Measurements from ENCODE around the gene ZWILCH.
"Not testable (repeated sequence)": the region's sequence is repeated elsewhere in the genome, so short reads cannot be mapped to it uniquely, and the experiment has no call there.

Gene ZWILCH

DNA sequence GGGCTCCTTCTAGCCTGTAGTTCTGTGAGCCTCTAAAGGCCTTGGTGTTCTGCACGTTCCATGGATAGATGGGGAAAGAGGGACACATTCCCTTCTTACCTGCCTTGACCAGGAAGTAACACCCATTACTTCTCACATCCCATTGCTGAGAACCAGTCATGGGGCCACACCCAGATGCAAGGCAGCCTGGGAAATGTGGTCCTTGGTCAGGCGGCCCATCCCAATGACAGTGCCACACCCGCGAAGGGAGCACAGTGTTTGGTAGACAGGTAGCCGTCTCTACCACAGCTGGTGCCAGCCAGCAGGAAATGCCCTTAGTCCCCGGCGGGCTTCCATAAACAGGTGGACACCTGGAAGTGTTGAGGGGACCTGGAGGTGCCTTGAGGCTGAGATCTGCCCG lies 83.8 kb downstream of the ZWILCH start:
- H3K27me3 ChIP-seq (ENCODE audit: insufficient read depth, low read length) = no peaks in the 10 kb centered on the region
- no peaks in the 10 kb centered on the region for H3K79me2 ChIP-seq (ENCODE audit: insufficient read depth, low read length)
- no peaks in the 10 kb centered on the region for H3F3A ChIP-seq (ENCODE audit: insufficient read depth, low read length)
- H3K4me3 ChIP-seq (ENCODE audit: low read depth, low read length, poor library complexity, severe bottlenecking) = peak overlapping the region; percentile 58
- no peaks in the 10 kb centered on the region for H4K20me1 ChIP-seq (ENCODE audit: insufficient read depth, low read length)
- H3K4me1 ChIP-seq (ENCODE audit: insufficient read depth, low read length, severe bottlenecking) = peaks cover 7% of the 10 kb centered on the region
- no peak for TF ChIP-seq EZH2 (IDR thresholded peaks at IDR 0.05; ENCODE audit: borderline replicate concordance, low read length)
- TF ChIP-seq, protein P1, sequence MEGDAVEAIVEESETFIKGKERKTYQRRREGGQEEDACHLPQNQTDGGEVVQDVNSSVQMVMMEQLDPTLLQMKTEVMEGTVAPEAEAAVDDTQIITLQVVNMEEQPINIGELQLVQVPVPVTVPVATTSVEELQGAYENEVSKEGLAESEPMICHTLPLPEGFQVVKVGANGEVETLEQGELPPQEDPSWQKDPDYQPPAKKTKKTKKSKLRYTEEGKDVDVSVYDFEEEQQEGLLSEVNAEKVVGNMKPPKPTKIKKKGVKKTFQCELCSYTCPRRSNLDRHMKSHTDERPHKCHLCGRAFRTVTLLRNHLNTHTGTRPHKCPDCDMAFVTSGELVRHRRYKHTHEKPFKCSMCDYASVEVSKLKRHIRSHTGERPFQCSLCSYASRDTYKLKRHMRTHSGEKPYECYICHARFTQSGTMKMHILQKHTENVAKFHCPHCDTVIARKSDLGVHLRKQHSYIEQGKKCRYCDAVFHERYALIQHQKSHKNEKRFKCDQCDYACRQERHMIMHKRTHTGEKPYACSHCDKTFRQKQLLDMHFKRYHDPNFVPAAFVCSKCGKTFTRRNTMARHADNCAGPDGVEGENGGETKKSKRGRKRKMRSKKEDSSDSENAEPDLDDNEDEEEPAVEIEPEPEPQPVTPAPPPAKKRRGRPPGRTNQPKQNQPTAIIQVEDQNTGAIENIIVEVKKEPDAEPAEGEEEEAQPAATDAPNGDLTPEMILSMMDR (IDR thresholded peaks at IDR 0.05; ENCODE audit: low read length) = no peak
- H3K9me2 ChIP-seq (ENCODE audit: low read depth, low read length) = no peaks in the 10 kb centered on the region
- peak overlapping the region; percentile 57; the same call in 1 of the 2 replicates for H3K9ac ChIP-seq (ENCODE audit: low read length)
- peak overlapping the region; percentile 87 for H2AFZ ChIP-seq (ENCODE audit: low read length)
- H3K4me2 ChIP-seq (ENCODE audit: low read length) = peak overlapping the region; percentile 74
- no peaks in the 10 kb centered on the region for H3K36me3 ChIP-seq (ENCODE audit: insufficient read depth, low read length)
- no peak overlapping the region for H3K27ac ChIP-seq (ENCODE audit: low read depth, low read length, poor library complexity, severe bottlenecking)
- no peaks in the 10 kb centered on the region for H3K9me3 ChIP-seq (ENCODE audit: low read length)

DNA sequence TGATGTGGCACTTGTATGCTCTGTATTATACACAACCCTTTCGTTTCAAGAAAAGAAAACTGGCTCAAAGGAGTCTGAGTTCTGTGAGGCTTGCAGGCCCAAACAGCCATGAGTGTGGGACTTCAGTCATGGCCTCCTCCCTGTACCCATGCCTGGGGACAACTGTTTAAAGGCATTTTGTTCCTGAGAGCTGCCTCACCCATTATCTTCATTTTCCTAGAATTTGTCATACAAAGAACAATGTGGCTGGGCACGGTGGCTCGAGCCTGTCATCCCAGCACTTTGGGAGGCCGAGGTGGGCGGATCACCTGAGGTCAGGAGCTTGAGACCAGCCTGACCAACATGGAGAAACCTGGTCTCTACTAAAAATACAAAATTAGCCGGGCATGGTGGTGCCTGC lies 84.3 kb downstream of the ZWILCH start:
- not testable (repeated sequence) for H3K9me3 ChIP-seq (ENCODE audit: low read length); H2AFZ ChIP-seq (ENCODE audit: low read length); H3K4me3 ChIP-seq (ENCODE audit: low read depth, low read length, poor library complexity, severe bottlenecking); H3F3A ChIP-seq (ENCODE audit: insufficient read depth, low read length); H3K9me2 ChIP-seq (ENCODE audit: low read depth, low read length); H3K27ac ChIP-seq (ENCODE audit: low read depth, low read length, poor library complexity, severe bottlenecking); H3K4me2 ChIP-seq (ENCODE audit: low read length); H3K4me1 ChIP-seq (ENCODE audit: insufficient read depth, low read length, severe bottlenecking); H3K9ac ChIP-seq (ENCODE audit: low read length); H4K20me1 ChIP-seq (ENCODE audit: insufficient read depth, low read length); H3K36me3 ChIP-seq (ENCODE audit: insufficient read depth, low read length); H3K79me2 ChIP-seq (ENCODE audit: insufficient read depth, low read length); H3K27me3 ChIP-seq (ENCODE audit: insufficient read depth, low read length)

- Histone ChIP-seq H3K4me3 (ENCODE audit: low read depth, low read length, poor library complexity, severe bottlenecking) (no peak overlapping the region), H2AFZ (ENCODE audit: low read length) (no peak overlapping the region), H3F3A (ENCODE audit: insufficient read depth, low read length) (no peaks in the 10 kb centered on the region), H3K4me2 (ENCODE audit: low read length) (no peak overlapping the region), H4K20me1 (ENCODE audit: insufficient read depth, low read length) (no peaks in the 10 kb centered on the region), H3K9me3 (ENCODE audit: low read length) (no peaks in the 10 kb centered on the region), H3K27me3 (ENCODE audit: insufficient read depth, low read length) (peaks cover 6% of the 10 kb centered on the region; the same call in 1 of the 2 replicates), H3K36me3 (ENCODE audit: insufficient read depth, low read length) (no peaks in the 10 kb centered on the region), H3K79me2 (ENCODE audit: insufficient read depth, low read length) (no peaks in the 10 kb centered on the region), H3K9me2 (ENCODE audit: low read depth, low read length) (no peaks in the 10 kb centered on the region), H3K9ac (ENCODE audit: low read length) (no peak overlapping the region), H3K4me1 (ENCODE audit: insufficient read depth, low read length, severe bottlenecking) (peaks cover 7% of the 10 kb centered on the region), H3K27ac (ENCODE audit: low read depth, low read length, poor library complexity, severe bottlenecking) (no peak overlapping the region)
- TF ChIP-seq, protein P1 (IDR thresholded peaks at IDR 0.05; ENCODE audit: low read length) = no peak
- no peak for TF ChIP-seq EZH2 (IDR thresholded peaks at IDR 0.05; ENCODE audit: borderline replicate concordance, low read length)
Observed at GRCh38 chr15:66590435-66590834, 85.3 kb downstream of the ZWILCH start.

GRCh38 chr15:66591322-66591862 lies 86.3 kb downstream of the ZWILCH start:
- Histone ChIP-seq H3K27ac (ENCODE audit: low read depth, low read length, poor library complexity, severe bottlenecking) (no peak overlapping the region), H4K20me1 (ENCODE audit: insufficient read depth, low read length) (no peaks in the 10 kb centered on the region), H3K4me3 (ENCODE audit: low read depth, low read length, poor library complexity, severe bottlenecking) (no peak overlapping the region), H3F3A (ENCODE audit: insufficient read depth, low read length) (no peaks in the 10 kb centered on the region), H3K4me2 (ENCODE audit: low read length) (no peak overlapping the region), H3K9me2 (ENCODE audit: low read depth, low read length) (no peaks in the 10 kb centered on the region), H3K9ac (ENCODE audit: low read length) (no peak overlapping the region), H3K79me2 (ENCODE audit: insufficient read depth, low read length) (no peaks in the 10 kb centered on the region), H3K4me1 (ENCODE audit: insufficient read depth, low read length, severe bottlenecking) (peaks cover 7% of the 10 kb centered on the region), H3K27me3 (ENCODE audit: insufficient read depth, low read length) (peaks cover 6% of the 10 kb centered on the region; the same call in 1 of the 2 replicates), H2AFZ (ENCODE audit: low read length) (no peak overlapping the region), H3K9me3 (ENCODE audit: low read length) (no peaks in the 10 kb centered on the region), H3K36me3 (ENCODE audit: insufficient read depth, low read length) (no peaks in the 10 kb centered on the region)
- TF ChIP-seq EZH2 (IDR thresholded peaks at IDR 0.05; ENCODE audit: borderline replicate concordance, low read length) = no peak
- TF ChIP-seq, protein P1 (IDR thresholded peaks at IDR 0.05; ENCODE audit: low read length) = no peak

Measured in OCI-LY1 (cell line).